ENCODE measurements around the gene CSMD2.

Gene CSMD2

DNA sequence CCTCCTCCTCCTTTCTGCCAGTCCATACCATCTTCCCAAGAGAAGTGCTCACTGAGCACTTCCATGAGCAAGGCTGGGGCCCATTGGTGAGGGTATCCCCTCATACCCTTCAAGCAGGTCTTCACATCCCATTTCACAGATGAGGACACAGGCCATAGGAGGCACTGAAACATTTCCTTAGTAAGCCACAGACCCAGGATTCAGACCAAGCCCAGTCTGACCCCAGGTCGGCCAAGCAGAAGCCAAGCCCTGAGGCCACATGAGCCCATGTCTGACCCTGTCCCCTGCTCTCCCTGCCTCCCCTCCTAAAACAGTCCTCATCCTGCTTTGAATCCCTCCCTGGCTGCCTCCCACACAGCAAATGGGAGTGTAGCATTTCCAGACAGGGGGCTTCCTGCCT lies 546.4 kb downstream of the CSMD2 start:
- DNase-seq (ENCODE audit: low read depth in 2 of 3, low spot score in 1 of 3) = no peak

- DNase-seq (ENCODE audit: low read depth in 2 of 3, low spot score in 1 of 3) = no peak
These were observed 547.6 kb downstream of the CSMD2 start for GRCh38 chr1:33617451-33617850.

GRCh38 chr1:33616780-33617179 lies 548.2 kb downstream of the CSMD2 start:
- no peak for DNase-seq (ENCODE audit: low read depth in 2 of 3, low spot score in 1 of 3)

- DNase-seq (ENCODE audit: low read depth in 2 of 3, low spot score in 1 of 3) = no peak
These were observed 549.5 kb downstream of the CSMD2 start for GRCh38 chr1:33615546-33615945.

DNA sequence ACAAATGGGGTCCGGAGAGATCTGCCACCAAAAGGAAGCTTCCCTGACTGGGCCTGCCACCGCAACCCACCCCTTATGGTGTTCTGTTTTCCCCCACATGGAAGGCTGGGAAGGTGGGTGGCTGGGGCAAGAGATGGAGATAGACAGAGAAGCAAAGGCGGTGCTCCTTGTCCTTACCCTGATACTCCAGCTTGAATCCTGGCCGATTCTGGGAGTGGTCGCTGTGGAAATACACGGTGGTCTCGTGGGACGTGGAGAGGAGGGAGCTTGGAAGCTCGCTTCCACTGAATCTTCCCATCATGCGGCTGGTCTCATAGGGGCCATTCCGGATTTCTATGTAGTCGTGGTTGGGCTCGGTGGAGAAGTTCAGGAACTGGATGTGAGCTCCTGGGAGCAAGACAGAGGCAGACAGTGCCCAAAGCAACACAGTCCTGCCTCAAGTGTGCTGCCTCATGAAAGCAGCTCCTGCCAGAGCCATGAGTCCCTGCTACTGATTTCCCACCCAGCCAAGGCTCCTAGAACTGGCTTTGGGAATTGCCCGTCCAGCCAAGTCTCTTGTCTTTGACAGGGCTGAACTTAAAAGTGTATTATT lies 554.1 kb downstream of the CSMD2 start:
- no peak for DNase-seq (ENCODE audit: low read depth in 2 of 3, low spot score in 1 of 3)

GRCh38 chr1:33610391-33610790 lies 554.6 kb downstream of the CSMD2 start:
- no peak for DNase-seq (ENCODE audit: low read depth in 2 of 3, low spot score in 1 of 3)

DNA sequence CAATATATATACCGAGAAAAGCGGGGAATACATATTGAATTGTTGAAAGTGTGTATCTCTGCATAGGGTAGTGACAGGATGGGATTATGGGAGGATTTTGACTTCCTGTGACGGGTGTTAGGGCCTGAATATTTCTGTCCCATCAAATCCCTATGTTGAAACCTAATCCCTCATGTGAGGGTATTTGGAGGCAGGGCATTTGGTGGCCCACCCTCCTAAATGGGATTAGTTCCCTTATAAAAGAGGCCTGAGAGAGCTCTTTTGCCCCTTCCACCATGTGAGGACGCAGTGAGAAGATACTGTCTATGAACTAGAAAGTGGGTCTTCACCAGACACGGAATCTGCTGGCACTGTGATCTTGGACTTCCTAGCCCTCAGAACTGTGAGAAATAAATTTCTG lies 555.3 kb downstream of the CSMD2 start:
- no peak for DNase-seq (ENCODE audit: low read depth in 2 of 3, low spot score in 1 of 3)

- no peak for DNase-seq (ENCODE audit: low read depth in 2 of 3, low spot score in 1 of 3)
These were observed 556.1 kb downstream of the CSMD2 start for GRCh38 chr1:33608825-33609400.

DNA sequence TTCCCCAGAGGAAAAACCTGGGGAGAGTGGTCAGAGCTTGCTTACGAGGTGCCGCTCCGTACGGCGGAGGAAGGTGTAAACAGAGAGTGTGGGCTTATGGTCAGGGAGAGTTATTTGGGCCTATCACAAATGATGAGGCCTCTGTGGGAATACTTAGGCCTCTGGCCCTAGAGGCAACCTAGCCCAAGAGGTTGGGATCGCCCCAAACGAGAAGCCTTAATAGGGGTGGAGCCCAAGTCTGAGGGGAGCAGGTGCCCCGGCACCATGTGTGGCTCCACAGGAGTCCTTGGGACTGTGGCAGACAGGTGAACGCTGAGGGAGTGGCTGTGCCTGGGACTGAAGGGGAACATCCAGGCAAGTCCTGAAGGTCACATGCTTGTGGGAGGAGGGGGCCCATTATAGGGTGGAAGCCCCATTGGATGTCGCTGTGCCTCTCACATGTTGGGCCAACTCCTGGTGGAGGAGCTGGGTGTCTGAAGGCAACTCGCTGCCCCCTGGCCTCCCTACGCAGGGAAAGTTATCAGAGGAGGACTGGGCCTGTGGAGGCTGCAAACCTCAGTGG lies 557.5 kb downstream of the CSMD2 start:
- DNase-seq (ENCODE audit: low read depth in 2 of 3, low spot score in 1 of 3) = no peak

- no peak for DNase-seq (ENCODE audit: low read depth in 2 of 3, low spot score in 1 of 3)
These were observed 558.8 kb downstream of the CSMD2 start for GRCh38 chr1:33606272-33606671.

DNA sequence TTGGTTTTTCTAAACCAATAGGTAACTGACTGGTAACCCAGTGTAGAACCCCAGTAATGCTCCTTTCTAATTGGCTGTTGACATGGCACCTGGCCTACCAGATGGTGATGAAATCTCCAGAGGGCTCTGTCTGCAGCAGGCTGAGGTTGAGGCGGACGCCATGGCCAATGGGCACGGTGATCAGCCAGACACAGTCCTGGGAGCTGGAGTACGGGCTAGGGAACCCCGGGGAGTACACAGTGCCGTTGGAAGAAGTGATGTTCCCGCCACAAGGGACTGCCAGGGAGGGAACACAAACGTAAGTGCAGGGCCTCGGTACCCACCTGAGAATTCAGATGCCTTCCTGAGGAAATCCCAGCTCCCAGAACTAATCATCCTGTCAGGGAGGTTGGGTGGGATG lies 562.8 kb downstream of the CSMD2 start:
- DNase-seq (ENCODE audit: low read depth in 2 of 3, low spot score in 1 of 3) = no peak

DNA sequence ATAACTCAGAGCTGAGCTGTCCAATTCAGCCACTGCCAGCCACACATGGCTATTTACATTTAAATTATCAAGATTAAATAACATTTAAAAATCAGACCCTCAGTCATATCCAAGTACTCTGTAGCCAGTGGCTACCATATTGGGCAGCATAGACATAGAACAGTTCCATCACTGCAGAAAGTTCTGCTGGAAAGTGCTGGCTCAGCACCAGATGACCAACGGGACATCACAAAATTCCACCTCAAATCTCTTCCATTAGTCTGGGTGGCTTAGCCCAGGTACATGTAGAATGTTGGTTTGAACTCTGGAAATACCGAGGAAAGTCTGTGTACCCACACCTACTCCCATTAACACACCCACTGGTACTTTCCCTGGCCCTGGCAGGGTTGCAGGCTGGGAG lies 563.3 kb downstream of the CSMD2 start:
- no peak for DNase-seq (ENCODE audit: low read depth in 2 of 3, low spot score in 1 of 3)

GRCh38 chr1:33599516-33600115 lies 565.4 kb downstream of the CSMD2 start:
- no peak for DNase-seq (ENCODE audit: low read depth in 2 of 3, low spot score in 1 of 3)

DNA sequence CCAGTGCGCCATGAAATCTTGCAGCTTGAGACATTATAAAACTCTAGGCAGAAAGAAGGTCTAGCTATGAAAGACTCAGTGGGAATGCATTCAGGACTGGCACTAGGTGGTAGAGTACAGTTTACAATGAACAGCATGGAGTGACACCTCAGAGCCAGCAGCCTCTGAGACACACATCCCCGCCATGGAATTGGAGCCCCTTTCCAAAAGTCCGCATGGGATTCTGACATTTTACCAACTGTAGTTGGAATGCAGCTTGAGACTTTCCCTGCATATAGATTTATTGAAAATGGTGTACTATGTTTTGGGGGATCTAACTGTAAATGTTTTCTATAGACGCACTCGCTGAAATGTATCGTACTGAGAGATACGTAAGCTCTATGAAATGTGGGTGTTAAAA lies 576.3 kb downstream of the CSMD2 start:
- no peak for DNase-seq (ENCODE audit: low read depth in 2 of 3, low spot score in 1 of 3)

DNA sequence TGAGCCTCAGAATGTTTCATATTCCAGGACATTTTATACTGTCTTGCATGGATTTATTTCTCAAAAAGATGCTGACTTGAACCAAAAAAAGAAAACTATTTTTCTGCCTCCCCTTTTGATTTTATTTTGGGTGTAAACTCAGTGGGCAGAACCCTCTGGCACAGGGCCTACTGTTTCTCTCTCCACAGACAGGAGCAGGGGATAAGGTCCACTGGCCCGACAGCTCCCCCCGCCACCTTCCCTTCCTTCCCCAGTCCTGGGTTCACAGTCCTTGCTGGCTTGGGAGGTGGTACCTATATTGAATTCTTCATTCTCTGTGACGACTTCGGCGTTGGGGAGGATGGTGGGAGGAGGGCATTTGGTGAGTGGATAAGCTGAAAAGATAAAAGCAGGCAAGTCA lies 578.2 kb downstream of the CSMD2 start:
- no peak for DNase-seq (ENCODE audit: low read depth in 2 of 3, low spot score in 1 of 3)

DNA sequence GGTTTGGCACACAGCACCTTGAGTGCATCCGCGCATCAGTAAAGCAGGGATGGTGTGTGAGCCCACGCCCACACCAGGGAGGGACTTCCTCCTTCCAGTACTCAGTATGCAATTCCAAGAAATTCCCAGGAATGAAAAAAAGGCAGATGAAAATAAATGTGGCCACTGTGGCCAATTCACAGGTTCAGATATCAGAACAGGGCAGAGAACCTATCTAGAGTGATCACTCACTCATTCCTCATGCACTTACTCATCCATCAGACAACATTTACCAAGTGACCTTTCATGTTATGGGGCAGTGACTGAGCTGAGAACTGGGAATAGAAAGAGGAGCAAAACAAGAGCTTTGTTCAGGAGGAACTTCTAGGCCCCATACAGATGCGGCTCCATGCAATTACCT lies 578.9 kb downstream of the CSMD2 start:
- no peak for DNase-seq (ENCODE audit: low read depth in 2 of 3, low spot score in 1 of 3)

DNA sequence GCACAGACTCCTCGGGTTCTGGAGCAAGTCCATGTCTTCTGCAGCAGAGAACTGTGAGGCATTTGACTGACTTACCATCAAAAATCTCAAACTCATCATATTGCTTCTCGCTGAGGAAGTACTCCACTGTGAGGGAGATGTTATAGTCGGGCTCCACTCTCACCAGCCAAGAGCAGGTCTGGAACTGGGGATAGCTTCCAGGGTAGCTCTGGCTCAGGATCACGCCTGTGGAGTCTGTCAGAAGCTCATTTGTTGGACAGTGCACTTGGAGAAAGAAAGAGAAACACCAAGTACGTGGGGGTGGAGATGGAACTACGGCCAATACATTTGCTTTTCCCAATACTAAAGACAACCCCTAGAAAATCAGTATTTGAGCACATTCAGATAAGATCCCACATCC lies 581.5 kb downstream of the CSMD2 start:
- DNase-seq (ENCODE audit: low read depth in 2 of 3, low spot score in 1 of 3) = no peak

DNA sequence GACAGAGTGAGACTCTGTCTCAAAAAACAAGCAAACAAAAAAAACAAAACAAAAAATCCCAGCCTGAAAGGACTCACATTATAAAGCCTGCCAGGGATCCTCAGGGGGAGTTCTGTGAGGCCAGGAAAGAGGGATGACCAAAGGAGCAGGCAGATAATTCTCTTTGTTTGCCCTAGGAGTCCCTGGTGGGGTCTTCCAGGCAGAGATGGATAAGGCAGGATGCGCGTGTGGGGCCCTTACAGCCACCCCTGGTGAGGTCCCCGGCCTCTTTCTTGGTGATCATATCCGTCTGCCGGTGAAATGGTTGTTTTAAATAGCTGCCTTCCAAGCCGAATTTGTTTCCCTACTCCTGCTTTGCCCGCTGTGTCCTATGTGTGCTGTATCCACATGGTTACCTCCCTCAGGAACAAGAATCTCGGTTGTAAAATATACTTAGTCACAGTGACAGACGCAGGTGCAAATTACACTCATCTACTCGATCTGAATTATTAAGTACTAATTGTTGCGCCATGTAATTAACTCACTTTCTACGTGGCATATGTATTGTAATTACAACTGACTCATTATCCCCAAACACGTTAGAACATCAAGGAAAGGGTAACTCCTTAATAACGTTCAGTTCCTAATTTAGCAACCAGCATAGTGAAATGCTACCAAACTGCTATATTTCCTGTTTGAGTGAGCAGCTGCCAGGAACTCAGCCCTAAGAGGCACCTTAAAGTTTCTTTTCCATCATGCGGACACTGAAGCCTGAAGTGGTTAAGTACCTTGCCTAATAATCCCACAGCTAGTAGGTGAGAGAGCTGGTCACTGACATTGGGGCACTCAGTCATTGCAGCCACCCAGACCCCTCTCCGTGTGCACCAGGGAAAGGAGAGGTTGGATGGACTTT lies 586.2 kb downstream of the CSMD2 start:
- DNase-seq (ENCODE audit: low read depth in 2 of 3, low spot score in 1 of 3) = no peak

DNA sequence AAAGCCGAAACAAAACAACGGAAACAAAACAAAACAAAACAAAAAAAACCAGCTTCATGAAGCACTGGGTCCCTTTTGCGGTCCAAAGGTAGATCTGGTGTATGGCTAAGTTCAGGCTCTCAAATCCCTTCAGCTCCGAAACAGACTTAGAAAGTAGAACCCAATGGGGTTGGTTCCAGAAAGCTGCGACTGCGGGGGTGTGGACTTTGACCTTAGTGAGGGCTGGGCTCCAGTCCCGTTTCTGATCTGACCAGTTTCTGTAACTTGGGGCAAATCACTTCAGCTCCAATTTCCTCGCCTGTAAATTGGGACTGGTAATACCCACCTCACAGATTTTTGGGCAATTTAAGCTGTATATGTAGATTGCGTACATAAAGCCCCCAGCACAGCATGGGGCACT lies 587.4 kb downstream of the CSMD2 start:
- no peak for DNase-seq (ENCODE audit: low read depth in 2 of 3, low spot score in 1 of 3)

DNA sequence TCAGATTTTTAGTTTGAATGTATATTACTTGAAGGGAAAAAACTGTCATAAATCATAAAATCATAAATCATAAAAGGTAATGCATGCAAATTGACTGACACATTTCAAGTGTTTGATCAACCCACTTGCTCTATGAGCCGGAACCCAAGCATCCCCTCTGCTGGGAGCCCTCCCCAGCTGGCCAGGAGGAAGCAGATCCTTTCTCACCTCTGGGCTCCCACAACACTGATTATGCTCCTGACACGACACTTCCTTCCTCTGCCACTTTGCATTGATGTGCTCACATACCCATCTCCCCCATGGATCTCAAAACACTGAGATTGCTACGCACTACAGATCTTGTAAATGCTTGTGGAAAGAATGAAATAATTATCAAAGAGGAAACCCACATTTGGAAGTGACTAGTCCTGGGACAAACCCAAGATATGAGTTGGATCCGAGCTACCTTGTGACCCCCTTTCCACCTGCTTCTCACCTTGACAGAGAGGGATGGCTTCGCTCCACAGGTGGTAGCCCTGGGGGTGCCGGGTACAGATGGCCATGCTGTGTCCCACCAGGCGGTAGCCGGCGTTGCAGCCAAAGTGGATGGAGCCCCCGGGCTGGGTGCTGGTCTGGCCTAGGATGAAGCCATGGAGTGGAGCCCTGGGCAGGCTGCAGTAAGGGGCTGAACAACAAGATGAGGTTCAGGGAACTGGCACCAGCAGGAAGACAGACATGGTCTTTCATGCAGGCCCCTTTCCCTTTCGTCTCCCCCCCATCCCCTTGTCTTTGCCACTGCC lies 588.0 kb downstream of the CSMD2 start:
- DNase-seq (ENCODE audit: low read depth in 2 of 3, low spot score in 1 of 3) = no peak

- DNase-seq (ENCODE audit: low read depth in 2 of 3, low spot score in 1 of 3) = no peak
These were observed 589.6 kb downstream of the CSMD2 start for GRCh38 chr1:33575324-33575879.

Measured in stimulated activated CD4-positive, alpha-beta T cell treated with anti-CD3 and anti-CD28 coated beads, Interleukin-12 subunit alpha, Interleukin-12 subunit beta, amount 100 ng/mL, for 48 hours (primary cell).